K562 (cell line): ENCODE results near the gene ADCY5.

ENCODE experiments used
- BRCA1 ChIP-seq, 2 experiments: fragments of 450-650 bp in 1 of 2; sonication (generic) in 1 of 2; formaldehyde crosslinking in 1 of 2; IDR thresholded peaks; 2 replicates each; pipeline versions ENCODE4 v1.5.0 to v1.6.1; 2017 to 2020; ENCODE audit warnings: mild to moderate bottlenecking in 1 of 2, missing genetic modification reagents in 1 of 2
- CTCF ChIP-seq, 3 experiments: IDR thresholded peaks in 2 of 3; conservative IDR thresholded peaks in 1 of 3; 2 replicates each; pipeline ENCODE4 v1.5.1; 2011 to 2012; ENCODE audit warnings: low read length in 3 of 3, mild to moderate bottlenecking in 3 of 3, control low read depth in 2 of 3, improper control_type of control experiment in 1 of 3, inconsistent platforms in 1 of 3, low read depth in 1 of 3, mixed read lengths in 1 of 3, moderate library complexity in 1 of 3; ENCODE audit not compliant: insufficient read depth in 2 of 3
- MAZ ChIP-seq, 2 experiments: fragments of 450-650 bp in 1 of 2; sonication (generic) in 1 of 2; formaldehyde crosslinking; IDR thresholded peaks in 1 of 2; conservative IDR thresholded peaks in 1 of 2; 2 replicates each; pipeline versions ENCODE4 v1.4.0 to v1.5.0; 2020; ENCODE audit warnings: mild to moderate bottlenecking in 1 of 2, missing genetic modification reagents in 1 of 2
- RNF219 ChIP-seq: fragments of 250-450 bp; sonication (Bioruptor Pico); IDR thresholded peaks from 2 replicates; pipeline ENCODE4 v1.5.0; 2022; ENCODE audit warnings: mild to moderate bottlenecking

GRCh38 chr3:123285931-123286307 lies 163.0 kb downstream of the ADCY5 start:
- TF ChIP-seq MAZ (CRISPR knock-in tag; conservative IDR thresholded peaks at IDR 0.05 in 1 of 2, IDR thresholded peaks at IDR 0.05 in 1 of 2) (no peak), CTCF (IDR thresholded peaks at IDR 0.05 in 2 of 3, conservative IDR thresholded peaks at IDR 0.05 in 1 of 3; ENCODE audit: insufficient read depth in 2 of 3, low read depth in 1 of 3, low read length in 3 of 3) (no peak), BRCA1 (IDR thresholded peaks at IDR 0.05) (no peak), BRCA1 (CRISPR knock-in tag; IDR thresholded peaks at IDR 0.05) (no peak), RNF219 (CRISPR knock-in tag) (no peak)
